HG03196 (cell line): ENCODE results near the gene RNU4-1.
"Not testable (repeated sequence)": the region's sequence is repeated elsewhere in the genome, so short reads cannot be mapped to it uniquely, and the experiment has no call there.

Source experiments
- ATAC-seq: cut with Tn5 transposase; IDR thresholded peaks from one replicate; pipeline ENCODE4 v1.9.1; 2021; ENCODE audit not compliant: unreplicated experiment

Gene RNU4-1

DNA sequence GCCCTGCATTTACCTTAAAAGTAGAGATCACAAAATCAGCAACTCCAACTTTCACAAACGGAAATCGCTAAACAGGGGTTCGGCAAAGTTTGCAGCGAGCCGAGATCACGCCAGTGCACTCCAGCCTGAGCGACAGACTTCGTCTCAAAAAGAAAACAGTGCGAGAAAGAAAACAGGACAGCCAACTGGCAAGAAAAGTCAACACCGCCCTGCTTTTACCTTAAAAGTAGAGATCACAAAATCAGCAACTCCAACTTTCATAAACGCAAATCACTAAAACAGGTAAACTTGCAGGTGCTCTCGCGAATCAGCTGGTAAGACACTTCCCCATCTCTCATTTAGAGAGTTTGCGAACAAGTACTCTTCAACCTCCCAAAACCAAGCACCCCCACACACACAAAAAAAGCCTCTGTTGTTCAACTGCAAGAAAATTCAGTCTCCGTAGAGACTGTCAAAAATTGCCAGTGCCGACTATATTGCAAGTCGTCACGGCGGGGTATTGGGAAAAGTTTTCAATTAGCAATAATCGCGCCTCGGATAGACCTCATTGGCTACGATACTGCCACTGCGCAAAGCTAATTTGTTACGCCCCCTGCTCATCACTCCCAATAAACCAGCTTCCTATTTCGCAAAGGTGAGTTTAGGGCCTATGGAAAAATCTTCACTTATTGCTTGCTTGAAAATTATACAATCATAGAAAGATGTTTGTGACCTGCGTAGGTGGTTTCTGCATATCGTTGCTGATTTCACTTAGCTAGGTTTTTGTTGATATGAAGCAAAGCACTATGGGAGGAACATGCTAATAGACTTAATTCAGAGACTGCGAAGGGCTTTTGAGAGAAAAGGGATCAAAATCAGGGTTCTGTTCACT, at the start of gene RNU4-1:
Gene RNU4-1, minus strand, starts transcription at position 577 of the 871 bp plus-strand sequence.
- peak; percentile 39 for ATAC-seq

DNA sequence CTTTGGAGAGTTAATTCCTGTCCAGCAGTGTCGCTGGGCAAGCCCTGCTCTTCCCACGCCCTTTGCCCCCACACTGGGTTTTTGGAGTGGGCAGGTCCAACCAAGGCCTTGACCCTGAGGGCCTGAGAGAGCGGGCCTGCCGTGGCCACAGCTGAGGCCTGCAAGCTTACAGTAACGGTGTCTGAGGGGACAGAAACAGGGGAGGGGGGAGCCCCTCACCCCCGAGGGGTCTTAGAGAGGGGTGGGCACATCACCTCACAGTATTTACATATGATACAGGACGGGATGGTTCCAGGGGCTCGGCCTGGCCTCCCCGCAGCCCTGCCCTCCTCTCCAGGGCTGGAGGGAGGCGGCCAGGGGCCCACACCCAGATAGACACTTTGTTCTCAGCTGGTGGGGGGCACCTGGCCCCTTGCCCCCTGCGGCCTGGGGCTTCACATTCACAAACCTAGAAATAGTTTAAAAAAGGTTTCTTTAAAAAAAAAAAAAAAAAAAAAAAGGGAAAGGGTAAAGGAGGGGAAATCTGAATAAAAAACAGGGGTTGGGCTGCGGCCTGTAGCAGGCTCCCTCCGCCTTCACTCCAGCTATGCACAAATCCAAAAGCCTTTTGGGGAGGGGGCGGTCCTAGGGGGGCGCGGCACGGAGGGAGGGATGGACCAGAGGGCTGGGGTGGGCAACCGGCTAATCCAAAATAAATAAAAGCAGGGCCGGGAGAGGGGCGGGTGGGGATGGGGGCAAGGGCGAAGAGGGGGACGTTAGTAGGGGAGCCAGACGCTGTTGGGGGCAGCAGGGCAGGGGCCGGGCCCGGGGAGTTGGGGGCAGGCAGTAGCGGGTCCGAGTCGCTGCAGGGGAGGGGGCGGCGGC, 49.4 kb upstream of the RNU4-1 start:
- no peak for ATAC-seq

DNA sequence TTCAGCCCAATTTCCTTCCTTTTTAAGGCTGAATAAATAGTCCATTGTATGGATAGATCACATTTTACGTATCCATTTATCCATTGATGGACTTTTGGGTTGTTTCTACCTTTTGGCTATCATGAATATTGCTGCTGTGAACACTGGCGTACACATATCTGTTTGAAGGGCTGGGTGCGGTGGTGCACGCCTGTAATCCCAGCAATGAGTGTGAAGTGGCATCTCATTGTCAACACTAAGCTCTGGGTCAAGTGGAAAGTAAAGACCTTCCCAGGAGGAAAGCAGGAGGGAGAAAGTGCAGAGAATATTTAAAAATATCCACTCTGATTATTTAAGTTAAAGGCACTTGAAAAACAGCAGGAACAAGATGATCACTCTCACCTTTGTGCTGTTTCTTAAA, 46.2 kb upstream of the RNU4-1 start:
- ATAC-seq = no peak

DNA sequence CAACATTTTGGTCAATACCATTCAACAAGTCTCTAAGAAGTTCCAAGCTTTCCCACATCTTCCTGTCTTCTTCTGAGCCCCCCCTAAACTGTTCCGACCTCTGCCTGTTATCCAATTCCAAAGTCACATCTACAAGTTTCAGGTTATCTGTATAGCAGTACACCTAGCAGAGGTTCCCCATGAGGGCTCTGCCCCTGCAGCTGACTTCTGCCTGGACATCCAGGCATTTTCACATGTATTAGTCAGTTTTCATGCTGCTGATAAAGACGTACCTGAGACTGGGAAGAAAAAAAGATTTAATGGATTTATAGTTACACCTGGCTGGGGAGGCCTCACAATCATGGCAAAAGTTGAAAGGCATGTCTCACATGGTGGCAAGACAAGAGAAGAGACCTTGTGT, 44.7 kb upstream of the RNU4-1 start:
- no peak for ATAC-seq

DNA sequence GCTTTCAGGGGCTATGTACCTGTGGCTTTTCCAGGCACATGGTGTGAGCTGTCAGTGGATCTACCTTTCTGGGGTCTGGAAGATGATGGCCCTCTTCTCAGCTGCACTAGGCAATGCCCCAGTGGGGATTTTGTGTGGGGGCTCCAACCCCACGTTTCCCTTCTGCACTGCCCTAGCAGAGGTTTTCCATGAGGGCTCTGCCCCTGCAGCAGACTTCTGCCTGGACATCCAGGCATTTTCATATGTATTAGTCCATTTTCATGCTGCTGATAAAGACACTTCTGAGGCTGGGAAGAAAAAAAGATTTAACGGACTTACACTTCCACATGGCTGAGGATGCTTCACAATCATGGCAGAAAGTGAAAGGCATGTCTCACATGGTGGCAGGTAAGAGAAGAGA, 43.4 kb upstream of the RNU4-1 start:
- not testable (repeated sequence) for ATAC-seq

DNA sequence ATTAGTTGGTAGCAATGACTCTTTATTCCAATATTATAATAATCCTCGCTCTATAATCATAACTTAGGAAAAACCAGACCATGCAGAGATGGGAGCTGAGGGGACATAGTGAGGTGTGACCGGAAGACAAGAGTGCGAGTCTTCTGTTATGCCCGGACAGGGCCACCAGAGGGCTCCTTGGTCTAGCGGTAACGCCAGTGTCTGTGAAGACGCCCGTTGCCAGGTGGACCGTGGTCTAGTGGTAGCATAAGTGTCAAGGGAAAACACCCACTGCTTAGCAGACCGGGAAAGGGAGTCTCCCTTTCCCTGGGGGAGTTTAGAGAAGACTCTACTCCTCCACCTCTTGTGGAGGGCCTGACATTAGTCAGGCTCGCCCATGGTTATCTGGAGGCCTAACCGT, 42.4 kb upstream of the RNU4-1 start:
- not testable (repeated sequence) for ATAC-seq

DNA sequence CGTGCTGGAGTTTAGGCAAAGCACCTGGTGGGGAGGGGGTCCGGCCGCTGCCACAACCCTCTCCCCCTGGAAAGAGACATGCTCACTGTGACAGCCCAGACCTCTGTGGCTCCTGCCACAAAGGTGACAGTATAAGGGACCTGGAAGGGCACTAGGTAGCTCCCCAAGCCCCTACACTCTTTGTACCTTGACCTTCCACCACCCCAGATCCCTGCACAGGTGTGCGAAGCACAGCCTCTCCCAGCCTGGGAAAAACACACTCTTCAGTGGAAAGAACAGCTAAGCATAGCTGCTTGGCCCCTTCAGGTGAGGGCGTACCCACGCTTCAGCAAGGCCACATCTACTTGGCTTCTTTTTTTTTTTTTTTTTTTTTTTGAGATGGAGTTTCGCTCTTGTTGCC, 39.5 kb upstream of the RNU4-1 start:
- no peak for ATAC-seq

DNA sequence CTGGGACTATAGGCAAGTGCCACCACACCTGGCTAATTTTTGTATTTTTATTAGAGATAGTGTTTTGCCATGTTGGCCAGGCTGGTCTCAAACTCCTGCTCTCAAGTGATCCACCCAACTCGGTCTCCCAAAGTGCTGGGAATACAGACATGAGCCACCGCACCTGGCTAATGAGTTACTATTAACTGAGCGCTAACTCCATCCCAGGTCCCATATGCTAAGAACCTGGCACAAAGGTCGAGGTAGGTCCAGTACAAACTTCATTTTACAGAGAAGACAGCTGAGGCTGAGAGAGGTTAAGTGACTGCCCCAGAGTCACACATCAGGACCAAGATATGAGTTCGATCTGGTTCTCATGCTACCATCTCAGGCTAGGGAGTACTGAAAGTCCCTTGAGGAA, 39.0 kb upstream of the RNU4-1 start:
- no peak for ATAC-seq

DNA sequence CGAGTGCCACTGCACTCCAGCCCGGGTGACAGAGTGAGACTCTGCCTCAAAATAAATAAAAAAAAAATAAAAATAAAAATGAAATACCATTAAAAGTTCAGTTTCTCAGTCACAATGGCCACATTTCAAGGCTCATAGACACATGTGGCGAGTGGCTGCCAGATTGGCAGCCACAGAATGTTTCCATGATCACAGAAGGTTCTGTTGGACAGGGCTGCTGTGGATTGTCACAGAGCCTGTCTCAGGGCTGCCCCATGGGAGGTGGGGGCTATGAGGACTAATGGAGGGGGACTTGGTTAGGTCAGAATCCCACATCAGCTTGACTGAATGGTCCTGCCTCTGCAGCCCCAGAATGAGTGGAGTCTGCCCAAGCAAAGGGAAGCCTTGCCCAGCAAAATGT, 38.4 kb upstream of the RNU4-1 start:
- no peak for ATAC-seq

DNA sequence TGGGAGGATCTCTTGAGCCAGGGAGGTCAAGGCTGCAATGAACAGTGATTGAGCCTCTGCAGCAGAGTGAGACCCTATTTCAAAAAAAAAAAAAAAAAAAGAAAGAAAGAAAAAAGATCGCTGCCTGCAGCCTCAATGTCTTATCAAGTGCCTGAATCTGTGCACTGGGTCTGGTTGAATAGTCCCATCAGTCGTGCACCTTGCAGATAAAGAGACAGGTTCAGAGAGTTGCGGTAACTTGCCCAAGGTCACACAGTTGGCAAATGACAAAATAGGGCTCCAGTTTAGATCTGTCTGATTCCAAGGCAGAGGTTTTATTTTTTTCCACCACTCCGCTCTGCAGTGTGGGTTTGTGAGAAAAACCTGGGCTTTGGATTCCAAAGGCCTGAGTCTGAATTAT, 35.2 kb upstream of the RNU4-1 start:
- ATAC-seq = no peak

DNA sequence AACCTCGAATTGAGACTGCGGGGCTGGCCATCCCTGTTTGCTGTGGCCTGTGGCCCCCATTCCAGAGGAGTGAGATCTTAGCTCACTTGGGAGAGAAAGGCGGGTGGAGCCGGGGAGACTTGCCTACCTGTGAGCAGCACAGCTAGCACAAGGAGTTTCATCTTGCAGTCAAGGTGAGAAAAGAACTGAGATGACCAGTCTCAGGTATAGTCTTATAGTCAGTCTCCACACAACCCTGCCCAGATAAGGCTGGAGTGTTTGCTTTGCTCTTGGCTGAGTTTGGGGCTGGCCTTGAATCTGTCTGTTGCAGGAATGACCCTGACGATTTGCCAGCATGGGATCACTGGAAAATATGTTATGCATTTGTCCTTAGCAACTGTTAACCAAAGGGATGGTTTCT, 34.6 kb upstream of the RNU4-1 start, which contains the start of gene PLA2G1B:
Gene PLA2G1B, minus strand, starts transcription at position 187 of the 400 bp plus-strand sequence. Its CDS starts 26 bp downstream, at position 161.
- no peak for ATAC-seq

DNA sequence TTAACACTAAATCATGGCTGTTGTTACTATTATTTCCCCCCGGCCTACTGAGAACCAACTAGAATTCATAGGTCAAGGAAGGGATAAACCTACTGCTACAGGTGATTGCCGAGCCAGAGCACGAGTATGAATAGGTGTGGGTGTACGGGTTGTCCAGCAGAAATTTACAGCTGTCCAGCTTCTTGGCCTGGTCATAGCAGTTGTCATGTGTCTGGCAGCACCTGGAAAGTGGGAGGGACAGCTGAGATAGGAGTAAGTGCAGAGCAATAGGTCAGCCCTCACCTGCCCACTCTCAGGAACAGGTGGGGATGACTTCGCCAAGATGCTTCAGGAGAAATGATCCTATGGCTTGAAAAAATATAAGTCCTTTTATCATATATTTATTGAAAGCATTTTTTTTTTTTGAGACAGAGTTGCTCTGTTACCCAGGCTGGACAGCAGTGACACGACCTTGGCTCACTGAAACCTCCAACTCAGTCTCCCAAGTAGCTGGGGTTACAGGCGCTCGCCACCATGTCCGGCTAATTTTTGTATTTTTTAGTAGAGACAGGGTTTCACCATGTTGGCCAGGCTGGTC, 31.9 kb upstream of the RNU4-1 start:
- ATAC-seq = no peak

DNA sequence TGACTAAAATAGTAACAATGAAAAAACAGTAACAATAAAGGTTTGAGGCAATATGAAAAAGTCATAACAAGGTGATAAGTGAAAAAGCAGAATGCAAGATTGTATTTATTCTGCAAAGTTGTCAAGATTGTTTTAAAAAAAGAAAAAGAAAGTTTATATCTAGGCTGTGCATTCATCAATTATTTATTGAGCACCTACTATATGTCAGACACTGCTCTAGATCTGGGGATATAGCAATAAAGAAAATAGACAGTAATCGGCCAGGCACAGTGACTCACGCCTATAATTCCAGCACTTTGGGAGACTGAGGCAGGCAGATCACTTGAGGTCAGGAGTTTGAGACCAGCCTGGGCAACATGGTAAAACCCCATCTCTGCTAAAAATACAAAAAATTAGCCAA, 30.7 kb upstream of the RNU4-1 start:
- ATAC-seq = no peak

DNA sequence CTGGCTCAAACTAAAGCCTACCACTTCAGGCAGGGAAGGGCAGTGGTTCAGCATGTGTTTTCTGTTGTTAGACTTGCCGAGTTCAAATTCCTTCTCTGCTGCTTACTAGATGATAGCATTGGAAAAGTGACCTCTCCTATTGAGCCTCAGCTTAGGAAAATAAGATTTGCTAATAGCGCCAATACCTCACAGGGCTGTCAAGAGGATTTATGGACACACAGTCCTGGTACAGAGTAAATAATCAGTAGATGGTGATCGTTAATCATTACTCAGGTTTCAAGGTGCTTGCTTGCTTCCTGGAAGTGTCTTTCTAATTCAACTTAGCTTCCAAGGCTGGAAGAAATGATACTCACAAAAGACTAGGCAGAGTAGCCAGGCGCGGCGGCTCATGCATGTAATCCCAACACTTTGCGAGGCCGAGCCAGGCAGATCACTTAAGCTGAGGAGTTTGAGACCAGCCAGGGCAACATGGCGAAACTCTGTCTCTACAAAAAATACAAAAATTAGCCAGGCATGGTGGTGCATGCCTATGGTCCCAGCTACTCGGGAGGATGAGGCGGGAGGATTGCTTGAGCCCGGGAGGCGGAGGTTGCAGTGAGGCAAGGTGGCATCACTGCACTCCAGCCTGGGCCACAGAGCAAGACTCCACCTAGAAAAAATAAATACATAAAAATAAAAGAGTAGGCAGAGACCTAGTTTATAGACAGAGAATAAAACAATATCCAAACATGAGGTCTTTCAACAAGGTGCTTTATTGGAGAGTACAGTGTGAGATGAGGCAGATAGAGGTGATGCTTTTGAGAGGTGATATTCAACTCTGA, 28.6 kb upstream of the RNU4-1 start:
- ATAC-seq = no peak

DNA sequence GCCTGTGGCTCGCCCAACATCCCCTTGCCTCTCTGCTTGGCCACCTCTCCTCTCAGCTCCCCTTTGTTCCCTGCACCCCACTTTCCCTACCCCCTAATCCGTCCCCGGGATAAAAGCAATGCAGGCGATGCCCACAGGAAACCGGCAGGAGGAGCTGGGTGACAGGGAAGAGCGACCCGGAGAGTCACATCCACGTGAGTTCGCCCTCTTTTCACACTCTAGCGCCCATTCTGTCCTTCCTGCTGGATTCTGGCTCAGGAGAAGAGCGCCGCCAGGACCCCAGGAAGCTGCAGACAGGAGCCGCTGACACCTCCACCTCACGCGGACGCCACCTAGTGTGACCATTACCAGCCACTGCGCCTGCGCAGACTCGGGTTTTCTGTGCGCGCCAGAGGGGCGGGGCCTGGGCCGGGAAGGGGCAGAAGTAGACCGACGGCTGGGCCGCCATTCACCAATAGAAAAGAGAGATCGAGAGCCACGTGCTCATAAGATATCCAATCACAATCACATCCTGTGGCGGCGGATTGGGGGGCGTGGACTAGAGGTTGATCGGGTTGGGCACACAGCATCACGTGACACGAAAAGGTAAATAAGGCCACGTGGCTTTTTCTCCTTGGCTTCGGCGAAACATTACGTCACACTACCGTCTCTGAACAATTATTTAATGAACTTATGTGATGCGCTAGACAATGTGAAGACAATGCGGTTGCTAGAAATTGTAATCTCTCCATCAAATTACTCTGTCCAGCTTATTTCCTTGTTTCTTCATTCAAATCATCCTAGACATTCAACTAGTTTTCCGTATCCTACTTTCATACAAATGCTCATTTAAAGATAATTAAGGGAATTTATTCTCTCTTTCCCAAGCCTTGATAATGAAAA, 24.4 kb upstream of the RNU4-1 start:
- peak; percentile 97 for ATAC-seq

DNA sequence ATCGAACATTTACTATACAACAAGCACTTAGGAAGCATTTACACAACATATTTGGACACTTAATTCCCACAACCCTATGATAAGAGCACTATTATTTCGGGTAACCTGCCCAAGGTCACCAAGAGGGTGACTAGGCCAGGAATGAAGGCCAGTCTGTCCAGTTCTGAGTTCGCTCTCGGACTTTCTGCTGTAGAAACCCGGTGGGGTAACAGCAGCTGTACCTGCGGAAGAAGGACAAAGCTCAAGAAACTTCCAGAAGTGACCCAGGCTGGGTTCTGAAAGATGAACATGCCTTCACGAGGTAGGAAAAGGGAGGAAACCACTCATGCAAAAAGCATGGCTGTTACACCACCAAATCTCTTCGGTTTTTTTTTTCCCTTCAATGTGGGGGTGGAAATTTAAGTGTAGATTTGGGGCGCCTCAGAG, 23.8 kb upstream of the RNU4-1 start:
- ATAC-seq = no peak

DNA sequence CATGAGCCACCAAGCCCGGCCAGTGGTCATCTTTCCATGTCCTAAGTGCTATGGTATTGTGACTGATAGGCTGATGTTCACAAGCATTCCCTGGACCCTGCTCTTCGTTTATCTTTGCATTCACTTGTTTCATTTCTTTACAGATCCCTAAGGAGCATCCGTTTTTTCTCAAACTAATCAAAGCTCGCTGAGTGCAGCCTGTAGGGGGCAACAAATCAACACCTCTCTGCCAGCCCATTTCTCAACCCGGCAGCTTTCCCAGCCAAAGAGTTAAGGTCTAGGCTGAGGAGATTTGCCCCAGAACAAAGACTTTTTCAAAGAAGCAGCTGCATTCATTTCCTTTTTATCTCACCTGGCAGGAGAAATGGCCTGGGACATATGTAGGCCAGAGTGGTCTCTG, 21.2 kb upstream of the RNU4-1 start:
- ATAC-seq = no peak

DNA sequence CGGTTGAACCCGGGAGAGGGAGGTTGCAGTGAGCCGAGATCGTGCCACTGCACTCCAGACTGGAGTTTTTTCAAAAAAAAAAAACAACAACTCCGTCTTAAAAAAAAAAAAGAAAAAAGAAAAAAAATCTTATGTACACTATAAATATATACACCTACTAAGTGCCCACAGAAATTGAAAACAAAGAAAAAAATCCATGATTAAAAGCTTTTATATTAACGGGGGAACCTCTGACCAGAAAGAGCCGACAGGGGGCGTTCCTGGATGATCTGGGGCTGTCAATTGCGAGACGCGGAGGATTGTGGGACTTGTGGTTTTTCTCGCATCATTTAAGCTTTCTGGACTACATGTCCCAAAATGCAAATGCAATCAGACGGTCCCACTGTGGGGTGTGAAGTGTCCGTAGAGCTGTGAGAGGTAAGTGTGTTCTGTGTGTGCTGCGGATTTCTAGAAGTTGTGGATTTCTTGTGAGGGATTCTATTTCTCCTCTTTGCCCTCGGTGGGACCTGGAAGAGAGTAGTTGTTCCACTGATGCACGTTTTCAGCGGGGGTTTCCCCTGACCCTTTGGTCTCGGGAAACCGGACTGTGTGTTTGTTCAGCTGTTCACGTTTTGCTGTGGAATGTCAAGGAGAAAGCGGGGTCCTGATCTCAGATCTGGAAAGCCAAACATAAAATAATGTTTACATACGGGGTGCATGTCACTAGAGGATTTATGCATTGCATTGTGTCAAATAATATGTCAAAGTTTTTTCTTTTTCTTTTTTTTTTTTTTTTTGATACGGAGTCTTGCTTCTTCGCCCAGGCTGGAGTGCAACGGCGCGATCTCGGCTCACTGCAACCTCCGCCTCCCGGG, 9.2 kb upstream of the RNU4-1 start, which contains the start of gene SIRT4:
Gene SIRT4, plus strand, starts transcription at position 360 of the 854 bp plus-strand sequence. CDS start 1,241 bp downstream, outside the sequence.
- peak; percentile 98 for ATAC-seq

DNA sequence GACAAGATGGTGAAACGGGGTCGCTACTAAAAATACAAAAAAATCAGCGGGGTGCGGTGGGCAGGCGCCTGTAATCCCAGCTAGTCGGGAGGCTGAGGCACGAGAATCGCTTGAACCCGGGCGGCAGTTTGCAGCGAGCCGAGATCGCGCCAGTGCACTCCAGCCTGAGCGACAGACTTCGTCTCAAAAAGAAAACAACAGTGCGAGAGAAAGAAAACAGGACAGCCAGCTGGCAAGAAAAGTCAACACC, 701 bp downstream of the RNU4-1 start:
- ATAC-seq = peak; percentile 1
